ENCODE data around the gene NRP2. TPM values are rescaled to one million over a fixed set of nuclear protein-coding genes. Genes with fewer than 3 reads are reported as not detected.

The NRP2 gene
- total RNA-seq, 1 donor from 2014 or later, result 43.3 TPM

DNA sequence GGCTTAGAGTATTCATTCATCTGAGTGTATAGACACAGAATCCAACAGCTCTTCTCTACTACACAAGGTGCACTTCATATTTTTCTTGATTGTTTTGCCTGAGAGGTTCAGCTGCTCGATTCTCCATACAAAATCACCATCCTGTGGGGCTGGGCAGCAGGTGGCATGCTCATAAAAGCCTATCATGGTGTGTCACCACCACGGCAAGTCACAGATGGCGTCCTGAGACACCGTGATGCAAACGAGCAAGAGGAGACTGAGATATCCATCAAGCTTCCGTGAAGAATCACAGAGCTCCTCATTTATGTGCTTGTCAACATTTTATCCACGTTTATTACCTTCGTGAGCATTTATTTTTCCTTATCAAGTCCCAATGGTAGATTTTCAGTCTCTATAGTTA, 22.4 kb upstream of the NRP2 start:
- DNase-seq (ENCODE audit: low read depth, low spot score), result no peak

DNA sequence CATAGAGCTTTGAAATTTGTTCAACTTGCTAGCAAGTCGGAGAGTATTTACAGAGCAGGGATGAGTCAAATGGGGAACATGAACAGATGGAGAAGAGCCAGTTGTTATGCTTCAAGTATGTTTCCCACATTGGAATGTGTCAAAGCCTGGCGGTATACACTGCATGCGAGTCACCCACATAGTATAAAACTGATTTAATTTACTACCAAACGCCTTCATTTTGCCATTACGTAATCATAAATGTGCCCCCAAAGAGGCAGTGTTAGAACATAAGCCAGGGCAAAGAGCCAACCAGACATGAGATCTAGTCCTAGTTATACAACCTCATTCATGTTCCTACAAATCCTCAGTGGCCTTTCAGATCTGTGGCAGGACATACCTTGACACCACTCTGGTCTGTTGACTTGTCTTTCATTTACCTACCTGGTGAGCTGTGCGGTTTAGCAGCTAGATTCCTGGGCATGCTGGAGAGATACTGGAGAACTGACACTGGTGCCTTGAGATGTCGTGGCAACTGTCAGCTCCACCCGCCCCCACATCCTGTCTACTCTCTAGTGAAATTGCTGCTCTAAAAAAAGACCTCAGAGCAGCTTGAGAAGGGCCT, 21.7 kb upstream of the NRP2 start:
- DNase-seq (ENCODE audit: low read depth, low spot score), result no peak

DNA sequence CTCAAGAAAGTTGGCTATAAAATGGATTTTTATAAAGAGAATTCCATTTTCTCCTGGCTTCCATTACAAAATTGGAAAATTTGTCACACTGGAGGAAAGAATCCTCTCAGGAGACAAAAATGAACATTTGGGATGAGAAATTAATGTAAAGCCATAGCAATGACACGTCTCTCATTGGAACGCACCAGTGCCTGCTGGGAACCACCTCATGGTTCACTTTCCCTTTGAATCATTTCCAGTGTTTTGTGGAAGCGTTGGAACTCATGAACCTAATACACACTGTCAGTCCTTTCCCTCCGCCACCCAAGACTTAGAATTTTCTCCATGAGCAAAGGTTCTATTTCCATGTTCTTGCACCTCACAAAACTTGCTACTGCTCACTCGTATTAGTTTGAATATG, 21.0 kb upstream of the NRP2 start:
- DNase-seq (ENCODE audit: low read depth, low spot score), result no peak

DNA sequence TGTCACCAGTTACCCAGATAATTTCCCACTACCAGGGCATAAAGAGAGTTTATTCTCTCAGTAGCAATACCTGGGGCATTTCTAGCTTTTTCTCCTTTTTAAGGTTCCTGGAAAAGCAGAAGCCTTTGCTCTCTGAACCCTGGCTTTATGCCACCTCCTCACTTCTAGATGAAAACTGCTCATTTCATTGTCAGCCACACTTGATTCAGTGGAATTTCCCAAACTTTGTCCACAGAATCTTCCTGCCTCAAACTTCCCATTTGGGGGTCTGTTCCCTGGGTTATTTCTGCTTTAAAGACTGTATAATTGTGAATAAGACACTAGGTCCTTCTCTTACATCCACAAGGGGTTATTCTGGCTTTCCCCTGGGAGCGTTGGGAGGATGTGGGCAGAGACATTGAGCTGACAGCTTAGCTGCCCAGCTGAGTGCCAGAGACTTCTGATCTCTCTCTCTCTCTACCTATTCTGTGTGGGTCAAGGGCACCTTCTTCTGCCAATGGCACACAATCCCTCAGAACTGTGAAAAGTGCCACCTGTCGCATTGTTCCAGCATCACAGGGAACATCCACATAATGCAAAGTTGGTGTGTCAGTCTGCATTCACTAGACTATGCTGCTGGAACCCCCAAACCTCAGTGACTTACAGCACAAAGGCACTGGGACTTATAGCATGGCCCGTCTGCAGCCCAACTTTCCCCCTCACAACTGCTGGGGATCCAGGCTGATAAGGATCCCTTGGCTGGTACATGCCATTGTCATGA, 19.9 kb upstream of the NRP2 start:
- no peak for DNase-seq (ENCODE audit: low read depth, low spot score)

DNA sequence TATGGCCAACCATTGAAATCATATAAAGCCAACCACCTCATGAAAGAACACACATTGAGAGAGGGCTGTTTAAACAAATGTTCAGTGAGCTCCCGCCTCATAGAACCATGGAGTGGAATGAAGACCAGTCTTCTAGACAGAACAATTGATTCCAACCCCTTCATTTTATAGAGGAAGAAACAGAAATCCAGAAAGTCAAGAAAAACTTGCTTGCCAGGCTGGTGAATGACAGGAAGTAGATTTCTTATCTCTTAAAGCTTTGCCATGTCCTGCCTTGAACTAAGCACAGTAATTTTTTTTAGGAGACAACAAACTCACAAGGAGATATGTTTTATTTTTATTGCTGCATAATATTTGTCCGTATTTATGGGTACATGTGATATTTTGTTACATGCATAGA, 16.5 kb upstream of the NRP2 start:
- DNase-seq (ENCODE audit: low read depth, low spot score), result no peak

DNA sequence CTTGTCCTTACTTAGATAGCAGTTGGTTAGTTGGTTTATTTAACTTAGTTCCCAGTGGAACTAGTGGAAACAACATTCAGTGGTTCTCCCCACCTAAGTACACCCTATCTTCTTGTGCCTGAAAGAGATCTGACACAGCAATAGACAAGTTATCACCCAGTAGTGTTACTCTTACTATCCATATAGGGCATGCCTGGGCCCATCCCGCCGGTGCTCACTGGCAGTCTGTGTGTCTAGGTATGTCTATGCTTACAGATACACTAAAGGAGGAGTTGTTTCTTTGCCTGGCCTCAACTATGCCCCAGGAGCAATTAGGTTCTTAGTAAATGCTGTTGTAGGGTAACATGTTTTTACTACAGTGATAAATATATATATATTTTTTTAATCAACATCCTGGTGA, 12.0 kb upstream of the NRP2 start:
- DNase-seq (ENCODE audit: low read depth, low spot score), result no peak

DNA sequence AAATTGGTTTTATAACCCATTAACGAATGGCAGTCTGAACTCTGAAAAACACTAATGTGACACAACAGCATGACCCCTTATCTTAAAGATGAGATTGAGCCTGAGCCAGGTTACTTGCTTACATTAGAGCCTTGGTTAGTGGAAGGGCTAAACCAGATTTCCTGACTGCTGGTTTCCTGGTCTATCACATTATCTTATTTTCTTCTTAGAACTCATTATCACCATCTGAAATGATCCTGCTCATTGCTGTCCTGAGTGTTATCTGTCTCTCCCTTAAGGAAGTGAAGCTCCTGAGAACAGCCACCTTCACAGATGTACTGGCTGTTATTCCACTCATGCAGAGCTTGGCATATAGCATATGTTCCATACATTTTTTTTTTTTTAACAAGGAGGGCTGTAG, 9.0 kb upstream of the NRP2 start:
- no peak for DNase-seq (ENCODE audit: low read depth, low spot score)

DNA sequence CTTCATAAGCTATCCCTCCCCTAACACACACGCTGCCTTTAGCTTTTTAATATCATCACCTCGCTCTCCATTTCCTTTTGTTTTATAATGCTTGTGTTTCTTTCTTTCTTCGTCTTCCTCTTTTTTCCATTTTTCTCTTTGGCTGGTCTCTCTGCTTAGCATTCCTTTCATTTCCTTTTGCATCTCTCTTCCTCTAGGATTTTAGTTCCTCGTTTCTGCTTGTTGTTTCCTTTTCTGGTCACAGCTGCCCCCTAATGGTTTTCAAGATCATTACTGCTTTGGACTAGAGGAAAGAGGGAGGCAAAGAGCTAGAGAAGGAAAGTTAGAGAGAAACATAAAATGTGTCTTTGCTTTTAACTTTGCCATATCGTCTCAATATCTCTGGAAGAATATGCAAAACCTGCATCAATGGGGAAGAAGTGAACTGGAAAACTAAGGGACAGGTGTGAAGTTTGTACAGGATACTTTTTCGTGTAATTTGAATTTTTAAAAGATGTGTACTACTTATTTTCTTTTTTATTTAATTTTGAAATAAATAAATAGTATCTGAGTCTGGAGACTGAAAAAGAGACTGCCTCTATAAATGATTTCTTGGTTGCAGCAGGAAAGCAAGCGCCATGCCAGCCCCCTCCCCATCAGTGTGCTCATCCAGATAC, 6.3 kb upstream of the NRP2 start:
- no peak for DNase-seq (ENCODE audit: low read depth, low spot score)

DNA sequence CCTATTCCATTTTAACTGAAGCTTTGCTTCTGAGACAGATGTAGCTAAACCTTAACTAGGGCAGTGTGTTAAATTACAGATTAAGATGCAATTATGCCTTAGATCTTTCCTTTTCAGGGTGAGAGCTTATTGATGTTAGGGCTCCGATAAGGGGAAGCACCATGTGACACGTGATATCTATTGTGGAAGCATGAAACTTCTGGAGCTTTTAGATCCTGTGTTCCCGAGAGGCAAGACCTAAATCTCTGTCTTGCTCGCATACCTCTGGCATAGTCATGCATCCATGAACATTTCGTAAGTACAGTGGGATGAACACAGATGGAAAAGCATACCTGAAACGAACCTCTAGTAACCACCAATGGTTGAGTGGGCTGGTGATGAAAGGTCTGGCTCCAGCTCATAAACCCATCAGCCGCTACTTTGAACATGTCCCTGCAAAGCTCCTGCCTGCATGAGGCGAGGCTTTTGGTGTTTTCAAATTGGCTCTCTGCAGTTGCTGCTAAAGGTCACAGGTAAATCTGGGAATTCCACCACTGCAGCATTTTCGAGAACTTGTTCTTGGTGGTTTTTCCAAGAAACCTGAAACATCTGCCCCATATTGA, 3.7 kb upstream of the NRP2 start:
- DNase-seq (ENCODE audit: low read depth, low spot score), result no peak

DNA sequence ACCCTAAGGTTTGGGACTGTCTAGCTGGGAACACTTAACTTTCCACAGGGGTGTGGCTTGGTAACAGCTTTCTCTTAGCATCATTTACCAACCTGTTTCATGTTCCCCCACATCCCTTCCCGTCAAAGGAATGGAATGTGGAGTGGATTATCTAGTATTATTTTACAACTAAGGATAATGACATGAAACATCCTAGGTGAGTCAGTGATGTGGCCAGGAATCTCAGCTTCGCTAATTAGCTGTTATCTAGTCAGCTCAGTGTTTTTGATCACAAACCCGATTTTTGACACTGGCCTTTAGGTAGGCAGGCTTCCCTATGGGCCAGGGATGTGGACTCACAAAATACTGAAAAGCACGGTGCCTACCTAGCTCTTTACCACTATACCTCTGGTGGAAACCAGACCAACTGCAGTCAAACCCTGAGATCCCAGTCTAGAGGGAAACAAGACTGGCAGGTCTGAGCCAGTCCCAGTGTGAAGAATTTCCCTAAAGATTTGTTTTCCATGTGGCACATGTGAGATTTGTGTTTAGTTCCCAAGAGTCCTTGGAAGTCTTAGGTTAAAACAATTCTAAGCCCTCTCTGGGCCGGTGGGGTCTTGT, 2.8 kb upstream of the NRP2 start:
- no peak for DNase-seq (ENCODE audit: low read depth, low spot score)

DNA sequence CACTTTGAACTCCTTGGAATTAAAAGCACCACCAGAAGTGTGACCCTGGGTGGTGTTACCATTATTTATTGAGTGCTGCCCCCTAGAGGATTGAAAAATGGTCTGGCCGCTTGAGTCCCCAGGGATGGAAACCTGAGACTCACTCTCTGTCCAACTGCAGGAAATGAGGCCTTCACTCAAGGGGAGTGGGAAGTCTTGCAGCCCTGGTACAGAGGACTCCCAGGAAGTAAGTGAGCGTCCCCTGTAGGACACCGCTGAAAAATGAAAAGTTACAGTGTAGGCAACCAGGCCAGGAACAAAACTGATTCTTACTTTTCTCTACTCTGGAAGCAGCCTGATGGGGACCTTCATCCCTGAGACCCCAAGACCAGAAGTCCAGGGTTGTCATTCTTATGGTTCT, 2.2 kb upstream of the NRP2 start:
- no peak for DNase-seq (ENCODE audit: low read depth, low spot score)

DNA sequence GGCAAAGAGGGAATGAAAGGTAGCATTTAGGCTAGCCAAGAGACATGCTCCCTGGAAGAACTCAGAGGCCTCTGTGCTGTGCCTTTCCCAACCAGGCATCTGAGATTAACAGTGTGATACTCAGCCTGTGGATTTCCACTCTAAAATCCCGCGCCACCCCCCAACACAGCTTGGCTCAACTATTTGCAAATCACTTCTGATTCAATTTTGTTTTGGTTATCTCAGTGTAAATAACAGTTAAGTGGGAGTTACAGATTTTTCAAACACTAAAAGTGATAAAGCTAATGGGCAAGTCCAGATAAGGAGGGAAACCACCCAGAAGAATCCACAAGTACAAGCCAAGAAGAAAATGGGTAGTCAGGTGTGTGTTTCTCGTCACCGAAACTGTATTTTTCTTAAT, 1.4 kb upstream of the NRP2 start:
- no peak for DNase-seq (ENCODE audit: low read depth, low spot score)

DNA sequence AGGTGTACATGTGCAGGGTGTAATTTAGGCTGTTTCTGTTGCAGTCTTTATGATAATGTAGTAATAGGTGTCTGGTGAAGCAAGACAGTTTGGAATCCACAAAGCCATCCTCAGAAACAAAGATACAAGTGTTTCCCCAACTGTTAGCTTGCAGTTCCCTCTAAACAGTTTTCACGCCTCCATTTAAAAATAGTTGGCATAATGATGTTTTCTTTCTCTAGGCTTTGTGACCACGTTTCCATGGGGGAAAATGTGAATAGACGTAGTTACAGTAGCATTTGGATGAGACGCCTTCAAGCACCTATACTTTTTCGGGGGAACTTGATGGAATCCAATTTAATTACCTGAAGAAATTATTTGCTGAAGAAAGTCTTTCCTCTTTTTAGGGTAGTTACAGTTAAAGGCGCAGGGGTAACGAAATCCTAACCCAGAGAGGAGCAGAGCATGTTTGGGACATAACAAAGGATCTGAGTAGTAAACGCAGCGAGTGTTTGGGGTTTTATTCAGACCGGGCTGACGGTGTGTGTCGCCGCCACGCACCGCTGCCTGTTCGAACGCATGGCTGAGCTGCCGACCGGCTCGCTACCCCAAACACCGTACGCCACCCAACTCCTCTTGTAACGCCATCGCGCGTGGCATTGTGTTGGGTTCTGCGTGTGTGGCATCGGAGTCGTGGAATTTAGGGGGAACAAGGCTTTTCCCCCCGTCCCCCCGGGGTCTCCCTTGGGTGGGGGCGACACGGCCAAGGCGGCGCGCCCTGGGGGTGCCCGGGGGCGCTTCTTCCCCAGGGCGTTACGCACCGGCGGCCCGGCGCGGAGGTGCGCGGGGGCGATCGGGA, 681 bp upstream of the NRP2 start:
- no peak for DNase-seq (ENCODE audit: low read depth, low spot score)

DNA sequence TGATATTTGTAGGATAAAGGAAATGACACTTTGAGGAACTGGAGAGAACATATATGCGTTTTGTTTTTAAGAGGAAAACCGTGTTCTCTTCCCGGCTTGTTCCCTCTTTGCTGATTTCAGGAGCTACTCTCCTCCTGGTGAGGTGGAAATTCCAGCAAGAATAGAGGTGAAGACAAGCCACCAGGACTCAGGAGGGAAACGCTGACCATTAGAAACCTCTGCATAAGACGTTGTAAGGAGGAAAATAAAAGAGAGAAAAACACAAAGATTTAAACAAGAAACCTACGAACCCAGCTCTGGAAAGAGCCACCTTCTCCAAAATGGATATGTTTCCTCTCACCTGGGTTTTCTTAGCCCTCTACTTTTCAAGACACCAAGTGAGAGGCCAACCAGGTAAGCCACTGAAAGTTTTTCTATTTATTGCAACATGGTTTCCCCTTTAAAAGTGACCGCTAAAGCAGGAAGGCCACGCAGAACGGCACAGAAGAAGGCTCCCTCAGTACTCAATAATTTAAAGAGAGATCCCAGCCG, 735 bp downstream of the NRP2 start:
- DNase-seq (ENCODE audit: low read depth, low spot score), result no peak

DNA sequence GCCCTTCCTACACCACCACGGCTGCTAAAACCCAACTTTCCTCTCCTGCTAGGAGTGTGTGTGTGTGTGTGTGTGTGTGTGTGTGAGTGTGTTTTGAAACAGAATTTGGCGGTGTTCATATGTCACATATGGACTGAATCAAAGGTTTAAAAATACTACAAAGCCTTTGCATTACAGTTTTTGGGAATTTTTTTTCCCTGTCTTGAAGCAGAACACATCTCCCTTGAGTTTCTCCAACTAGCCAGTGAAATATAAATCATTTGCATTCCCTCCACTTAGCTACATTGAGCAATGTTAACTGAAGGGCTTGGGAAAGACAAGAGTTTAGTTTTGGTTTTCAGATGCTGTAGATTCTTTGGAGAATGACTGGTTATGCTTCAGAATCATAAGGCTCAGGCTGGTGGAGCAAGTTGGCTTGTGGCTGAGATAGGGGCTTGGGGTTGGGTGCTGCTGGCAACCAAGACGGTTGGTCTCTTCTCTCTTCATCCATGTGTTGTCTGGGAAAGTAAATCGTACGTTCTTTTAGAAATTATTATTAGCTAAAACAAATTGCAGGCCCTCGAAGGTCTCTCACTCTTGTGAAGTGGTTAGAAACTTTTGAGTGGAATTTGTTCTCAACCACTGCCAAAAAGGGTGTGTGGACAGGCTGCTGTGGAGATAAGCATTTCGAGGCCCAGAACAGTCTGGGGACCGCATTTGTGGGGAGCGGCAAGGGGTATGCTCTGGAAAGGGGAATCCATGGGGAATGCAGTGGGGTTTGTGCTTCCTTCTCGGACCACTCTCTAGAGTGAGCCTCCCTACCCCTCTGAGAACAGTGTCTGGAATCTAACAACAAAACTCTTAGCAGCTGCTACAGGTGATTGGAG, 1.4 kb downstream of the NRP2 start:
- no peak for DNase-seq (ENCODE audit: low read depth, low spot score)

DNA sequence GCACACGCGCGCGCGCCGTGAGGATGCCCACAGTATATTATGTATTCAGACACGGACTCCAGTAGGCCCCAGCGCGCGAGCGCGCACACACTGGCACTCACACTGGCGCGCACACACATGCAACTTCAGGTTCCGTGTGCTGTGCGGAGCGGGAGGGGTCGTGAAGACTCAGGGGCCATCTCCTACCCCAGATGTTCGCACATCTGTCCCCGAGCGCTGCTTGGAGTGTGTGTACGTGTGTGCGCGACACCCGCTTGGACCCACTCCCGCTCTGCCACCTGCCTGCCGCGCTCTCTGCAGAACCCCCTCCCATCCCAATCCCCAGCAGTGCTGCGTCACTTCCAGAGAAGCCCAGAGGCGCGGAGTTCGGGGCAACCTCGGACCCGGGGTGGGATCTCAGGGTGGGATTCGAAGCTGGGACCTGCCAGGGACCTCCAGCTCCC, 2.6 kb downstream of the NRP2 start:
- no peak for DNase-seq (ENCODE audit: low read depth, low spot score)

DNA sequence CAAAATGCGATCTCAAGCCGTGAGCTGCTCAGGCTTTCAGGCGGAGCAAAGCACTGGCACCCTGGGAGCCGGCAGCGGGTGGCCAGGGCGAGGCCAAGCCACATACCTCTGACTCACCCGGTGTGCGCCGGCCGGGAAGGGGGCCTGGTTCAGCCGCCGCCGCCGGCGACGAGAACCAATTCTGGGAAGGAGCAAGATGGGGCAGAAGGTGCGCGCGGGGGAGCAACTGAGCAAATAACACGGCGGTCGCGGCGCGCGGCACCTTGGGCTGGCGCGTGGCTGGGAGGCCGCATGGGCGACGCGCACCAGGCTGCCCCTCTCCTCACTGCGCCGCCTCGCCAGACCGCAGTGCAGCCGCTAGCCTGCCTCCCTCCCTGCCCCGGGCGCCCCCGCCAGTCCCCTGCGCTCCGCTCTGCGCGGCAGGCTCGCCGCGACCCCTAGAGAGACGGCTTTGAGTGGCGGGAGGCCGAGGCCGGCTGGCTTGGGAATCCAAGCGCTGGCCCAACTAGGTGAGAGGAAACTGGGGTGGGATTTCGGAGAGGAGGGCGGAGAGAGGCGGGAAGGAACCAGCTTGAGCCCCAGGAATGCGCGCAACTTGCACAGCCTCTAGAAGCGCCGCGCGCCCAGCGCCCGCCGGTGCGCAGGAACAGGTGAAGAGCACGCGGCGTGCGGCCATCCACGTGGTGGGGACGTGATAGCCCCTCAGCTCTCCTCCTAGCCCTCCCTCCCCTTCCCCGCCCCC, 3.2 kb downstream of the NRP2 start:
- DNase-seq (ENCODE audit: low read depth, low spot score), result no peak

DNA sequence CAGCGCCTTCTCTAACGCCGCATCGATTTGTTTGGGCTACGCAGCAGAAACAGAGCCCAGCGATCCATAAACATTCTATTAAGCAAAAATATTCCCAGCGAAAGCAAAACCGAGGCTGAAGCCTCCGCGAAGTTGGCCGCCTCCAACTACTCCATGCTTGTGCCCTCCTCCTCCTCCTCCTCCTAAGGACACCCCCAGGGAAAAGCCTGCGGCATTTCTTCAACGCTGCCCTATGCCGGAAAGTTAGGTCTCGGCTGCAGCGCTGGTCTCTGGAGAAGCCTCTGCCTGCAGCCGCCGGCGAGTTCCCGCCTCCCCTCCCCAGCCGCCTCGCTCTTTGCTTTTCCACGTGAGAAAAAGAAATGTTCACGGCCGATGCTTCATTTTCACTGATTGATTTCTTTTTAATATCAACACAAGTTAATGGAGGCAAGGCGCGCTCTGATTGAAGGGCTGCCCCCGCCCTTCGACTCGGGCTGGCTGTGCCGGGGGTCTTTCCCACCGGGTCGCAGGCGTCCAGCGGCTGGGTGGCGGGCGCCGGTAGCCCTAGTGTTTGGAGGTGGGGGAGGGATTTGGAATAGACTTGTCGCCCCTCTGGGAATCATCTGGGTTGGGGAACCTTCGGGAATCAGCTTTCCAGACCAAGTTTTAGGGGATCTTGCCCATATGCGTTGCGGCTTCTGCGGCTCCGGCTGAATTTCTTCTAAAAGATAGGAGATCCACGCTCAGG, 3.9 kb downstream of the NRP2 start:
- no peak for DNase-seq (ENCODE audit: low read depth, low spot score)

Measured in pulmonary artery endothelial cell (primary cell).